ENCODE data around the gene PDCD5. TPM values are rescaled to one million over a fixed set of nuclear protein-coding genes. Genes with fewer than 3 reads are reported as not detected.
"Not testable (repeated sequence)": the region's sequence is repeated elsewhere in the genome, so short reads cannot be mapped to it uniquely, and the experiment has no call there.

The PDCD5 gene
- total RNA-seq, 1 experiment from 2014 or later, result 310 TPM

GRCh38 chr19:32576790-32577189 lies 4.2 kb upstream of the PDCD5 start:
- no peak for DNase-seq (ENCODE audit: low read depth)

- no peak for DNase-seq (ENCODE audit: low read depth)
Measured at GRCh38 chr19:32580353-32580900, 563 bp upstream of the PDCD5 start.

GRCh38 chr19:32581705-32582179 lies 752 bp downstream of the PDCD5 start:
- peak; percentile 48 for DNase-seq (ENCODE audit: low read depth)

GRCh38 chr19:32587747-32588504 lies 6.9 kb downstream of the PDCD5 start:
- DNase-seq (ENCODE audit: low read depth), result not testable (repeated sequence)

GRCh38 chr19:32594021-32594420 lies 13.0 kb downstream of the PDCD5 start:
- DNase-seq (ENCODE audit: low read depth), result no peak

GRCh38 chr19:32595491-32595890 lies 14.5 kb downstream of the PDCD5 start:
- no peak for DNase-seq (ENCODE audit: low read depth)

GRCh38 chr19:32598022-32598421 lies 17.0 kb downstream of the PDCD5 start:
- DNase-seq (ENCODE audit: low read depth), result no peak

- no peak for DNase-seq (ENCODE audit: low read depth)
Measured at GRCh38 chr19:32599258-32599657, 18.3 kb downstream of the PDCD5 start.

- DNase-seq (ENCODE audit: low read depth), result peak; percentile 41
Measured at GRCh38 chr19:32599736-32600157, 18.8 kb downstream of the PDCD5 start.

GRCh38 chr19:32603961-32604360 lies 23.0 kb downstream of the PDCD5 start:
- DNase-seq (ENCODE audit: low read depth), result no peak

GRCh38 chr19:32605544-32605943 lies 24.6 kb downstream of the PDCD5 start:
- no peak for DNase-seq (ENCODE audit: low read depth)

- no peak for DNase-seq (ENCODE audit: low read depth)
Measured at GRCh38 chr19:32606289-32606688, 25.3 kb downstream of the PDCD5 start.

GRCh38 chr19:32607479-32607878 lies 26.5 kb downstream of the PDCD5 start:
- DNase-seq (ENCODE audit: low read depth), result no peak

GRCh38 chr19:32611161-32611560 lies 30.2 kb downstream of the PDCD5 start:
- peak; percentile 52 for DNase-seq (ENCODE audit: low read depth)

- no peak for DNase-seq (ENCODE audit: low read depth)
Measured at GRCh38 chr19:32613008-32613407, 32.0 kb downstream of the PDCD5 start.

GRCh38 chr19:32614916-32615315 lies 33.9 kb downstream of the PDCD5 start:
- DNase-seq (ENCODE audit: low read depth), result no peak

- no peak for DNase-seq (ENCODE audit: low read depth)
Measured at GRCh38 chr19:32615569-32615968, 34.6 kb downstream of the PDCD5 start.

- no peak for DNase-seq (ENCODE audit: low read depth)
Measured at GRCh38 chr19:32619051-32619685, 38.2 kb downstream of the PDCD5 start.

GRCh38 chr19:32622002-32622401 lies 41.0 kb downstream of the PDCD5 start:
- no peak for DNase-seq (ENCODE audit: low read depth)

GRCh38 chr19:32624410-32624809 lies 43.4 kb downstream of the PDCD5 start:
- no peak for DNase-seq (ENCODE audit: low read depth)

GRCh38 chr19:32626969-32627368 lies 46.0 kb downstream of the PDCD5 start:
- DNase-seq (ENCODE audit: low read depth), result no peak

GRCh38 chr19:32627714-32628270 lies 46.8 kb downstream of the PDCD5 start:
- DNase-seq (ENCODE audit: low read depth), result no peak

- DNase-seq (ENCODE audit: low read depth), result no peak
Measured at GRCh38 chr19:32630338-32630737, 49.3 kb downstream of the PDCD5 start.
